ENCODE data around the gene DAND5.
A peak's percentile ranks its signal among the peaks of the same experiment; 100 is the strongest.

The DAND5 gene

DNA sequence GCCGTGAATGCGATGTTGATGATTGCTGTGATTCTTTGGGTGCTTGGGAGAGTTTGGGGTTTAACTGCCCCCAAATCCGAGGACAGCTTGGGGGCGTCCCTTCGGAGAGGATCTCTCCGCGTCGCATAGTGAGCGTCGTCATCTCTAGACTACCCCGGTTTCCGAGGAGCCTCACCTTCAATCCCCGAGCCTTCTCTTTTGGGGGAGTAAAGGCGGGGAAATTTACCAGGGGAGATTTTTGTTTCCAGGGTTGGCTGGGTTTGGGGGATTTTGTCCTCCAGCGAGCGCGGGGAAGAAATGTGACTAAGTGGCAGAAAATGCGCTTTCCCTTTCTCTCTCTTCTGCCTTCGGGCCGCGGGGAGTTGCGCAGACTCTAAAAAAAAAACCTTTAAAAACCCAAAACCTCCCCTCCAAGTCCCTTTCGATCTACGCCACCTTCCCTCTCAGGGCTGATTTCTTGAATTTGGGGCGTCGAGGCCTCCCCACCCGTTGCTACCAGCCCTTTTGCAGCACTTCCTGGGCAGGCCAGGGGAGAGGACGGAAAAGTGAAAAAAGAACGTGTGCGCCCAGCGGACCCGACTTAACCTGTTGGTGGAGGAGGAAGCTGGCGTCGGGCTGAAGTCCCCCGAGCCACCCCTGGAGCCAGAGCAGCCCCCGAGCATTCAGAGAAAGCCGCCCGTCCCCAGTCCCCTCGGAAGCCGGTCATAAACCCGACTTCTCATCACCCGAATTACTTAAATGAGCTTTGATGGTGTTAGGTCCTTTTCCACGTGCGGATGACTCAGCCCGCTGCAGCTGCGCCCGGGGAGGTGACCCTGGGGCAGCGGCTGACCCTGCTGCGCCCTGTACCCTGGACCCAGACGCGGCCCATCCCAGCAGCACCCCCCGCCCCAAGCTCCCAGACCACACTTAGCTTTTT is 43.6 kb downstream of the DAND5 start:
- peaks cover 18% of the 10 kb centered on the region for H3K4me1 ChIP-seq (ENCODE audit: insufficient read depth, low read length, poor library complexity, severe bottlenecking)
- H2AFZ ChIP-seq (ENCODE audit: low read length), result peak overlapping the region; percentile 72
- no peaks in the 10 kb centered on the region for H3K36me3 ChIP-seq (ENCODE audit: insufficient read depth, low read length)
- H3K9me2 ChIP-seq (replicated peaks; ENCODE audit: low read depth, low read length), result no peaks in the 10 kb centered on the region
- H4K20me1 ChIP-seq (ENCODE audit: insufficient read depth, low read length, poor library complexity, severe bottlenecking), result no peaks in the 10 kb centered on the region
- H3K4me3 ChIP-seq (ENCODE audit: low read length, poor library complexity, severe bottlenecking), result peak overlapping the region; percentile 71
- peaks cover 8% of the 10 kb centered on the region for H3K27me3 ChIP-seq (ENCODE audit: insufficient read depth, low read length, poor library complexity, severe bottlenecking)
- H3K9me3 ChIP-seq (ENCODE audit: insufficient read depth, low read depth, low read length), result no peaks in the 10 kb centered on the region
- no peaks in the 10 kb centered on the region for H3K79me2 ChIP-seq (ENCODE audit: insufficient read depth, low read length)
- TF ChIP-seq CTCF (conservative IDR thresholded peaks at IDR 0.05; ENCODE audit: low read length) (no peak), EZH2phosphoT487 (IDR thresholded peaks at IDR 0.05; ENCODE audit: borderline replicate concordance) (no peak)
- peak overlapping the region; percentile 62 for H3K9ac ChIP-seq (ENCODE audit: low read depth, low read length, poor library complexity, severe bottlenecking)
- no peaks in the 10 kb centered on the region for H3F3A ChIP-seq (ENCODE audit: low read depth)
- H3K4me2 ChIP-seq (ENCODE audit: low read depth, low read length, poor library complexity, severe bottlenecking), result peak overlapping the region; percentile 89

GRCh38 chr19:13013649-13014048 is 44.3 kb downstream of the DAND5 start:
- TF ChIP-seq EZH2phosphoT487 (IDR thresholded peaks at IDR 0.05; ENCODE audit: borderline replicate concordance) (no peak), CTCF (conservative IDR thresholded peaks at IDR 0.05; ENCODE audit: low read length) (no peak)
- peaks cover 8% of the 10 kb centered on the region for H3K27me3 ChIP-seq (ENCODE audit: insufficient read depth, low read length, poor library complexity, severe bottlenecking)
- no peaks in the 10 kb centered on the region for H3K79me2 ChIP-seq (ENCODE audit: insufficient read depth, low read length)
- peak overlapping the region; percentile 74 for H2AFZ ChIP-seq (ENCODE audit: low read length)
- H3K9ac ChIP-seq (ENCODE audit: low read depth, low read length, poor library complexity, severe bottlenecking), result peak overlapping the region; percentile 62
- peak overlapping the region; percentile 71 for H3K4me3 ChIP-seq (ENCODE audit: low read length, poor library complexity, severe bottlenecking)
- no peaks in the 10 kb centered on the region for H3K36me3 ChIP-seq (ENCODE audit: insufficient read depth, low read length)
- no peaks in the 10 kb centered on the region for H3K9me2 ChIP-seq (replicated peaks; ENCODE audit: low read depth, low read length)
- H3K9me3 ChIP-seq (ENCODE audit: insufficient read depth, low read depth, low read length), result no peaks in the 10 kb centered on the region
- no peaks in the 10 kb centered on the region for H4K20me1 ChIP-seq (ENCODE audit: insufficient read depth, low read length, poor library complexity, severe bottlenecking)
- peak overlapping the region; percentile 89 for H3K4me2 ChIP-seq (ENCODE audit: low read depth, low read length, poor library complexity, severe bottlenecking)
- H3F3A ChIP-seq (ENCODE audit: low read depth), result no peaks in the 10 kb centered on the region
- peaks cover 18% of the 10 kb centered on the region for H3K4me1 ChIP-seq (ENCODE audit: insufficient read depth, low read length, poor library complexity, severe bottlenecking)

DNA sequence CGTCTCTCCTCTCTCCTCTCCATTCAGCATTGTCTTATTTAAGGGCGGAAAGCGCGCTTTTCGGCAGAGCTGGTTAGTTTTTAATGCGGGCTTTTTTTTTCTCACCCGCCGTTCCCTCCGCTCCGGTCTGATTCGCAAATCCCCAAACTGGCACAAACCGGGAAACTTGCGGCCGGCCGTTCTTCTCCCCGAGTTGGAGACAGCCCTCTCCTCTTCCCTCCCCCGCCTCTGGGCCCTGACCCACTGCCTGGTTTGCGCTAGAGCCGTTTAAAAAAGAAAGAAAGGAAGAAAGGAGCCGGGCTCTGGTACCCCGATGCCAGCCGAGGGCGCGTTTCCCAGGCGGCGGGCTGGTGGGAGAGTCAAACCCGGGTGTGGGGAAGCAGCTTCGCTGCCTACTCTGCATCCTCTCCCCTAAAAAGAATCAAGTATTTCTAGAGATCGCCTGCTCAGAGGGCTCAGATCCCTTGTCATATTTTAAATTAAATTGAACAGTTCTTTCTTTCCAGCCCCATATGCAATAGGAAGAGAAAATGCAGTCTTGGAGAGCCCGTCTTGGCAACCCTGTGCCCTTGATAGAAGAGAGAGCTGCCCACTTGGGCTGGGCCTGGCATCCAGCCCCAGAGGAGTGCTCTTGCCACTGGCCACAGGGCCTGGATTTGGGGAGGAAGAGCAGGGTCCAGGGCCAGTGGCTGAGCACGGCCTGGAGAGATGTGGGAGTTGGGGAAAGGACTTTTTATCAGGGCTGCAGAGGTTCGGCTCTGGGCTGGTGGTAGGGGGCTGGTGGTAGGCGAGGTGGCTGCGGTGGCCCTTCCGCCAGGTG is 44.9 kb downstream of the DAND5 start:
- peak overlapping the region; percentile 74 for H2AFZ ChIP-seq (ENCODE audit: low read length)
- H3K36me3 ChIP-seq (ENCODE audit: insufficient read depth, low read length), result no peaks in the 10 kb centered on the region
- peaks cover 8% of the 10 kb centered on the region for H3K27me3 ChIP-seq (ENCODE audit: insufficient read depth, low read length, poor library complexity, severe bottlenecking)
- peak overlapping the region; percentile 62 for H3K9ac ChIP-seq (ENCODE audit: low read depth, low read length, poor library complexity, severe bottlenecking)
- no peaks in the 10 kb centered on the region for H3F3A ChIP-seq (ENCODE audit: low read depth)
- peaks cover 18% of the 10 kb centered on the region for H3K4me1 ChIP-seq (ENCODE audit: insufficient read depth, low read length, poor library complexity, severe bottlenecking)
- no peaks in the 10 kb centered on the region for H3K79me2 ChIP-seq (ENCODE audit: insufficient read depth, low read length)
- no peaks in the 10 kb centered on the region for H3K9me2 ChIP-seq (replicated peaks; ENCODE audit: low read depth, low read length)
- H3K9me3 ChIP-seq (ENCODE audit: insufficient read depth, low read depth, low read length), result no peaks in the 10 kb centered on the region
- H3K4me3 ChIP-seq (ENCODE audit: low read length, poor library complexity, severe bottlenecking), result peak overlapping the region; percentile 71
- peak overlapping the region; percentile 89 for H3K4me2 ChIP-seq (ENCODE audit: low read depth, low read length, poor library complexity, severe bottlenecking)
- TF ChIP-seq CTCF (conservative IDR thresholded peaks at IDR 0.05; ENCODE audit: low read length) (no peak), EZH2phosphoT487 (IDR thresholded peaks at IDR 0.05; ENCODE audit: borderline replicate concordance) (no peak)
- no peaks in the 10 kb centered on the region for H4K20me1 ChIP-seq (ENCODE audit: insufficient read depth, low read length, poor library complexity, severe bottlenecking)
